ENCODE results near the gene NFATC2.
A peak's percentile ranks its signal among the peaks of the same experiment; 100 is the strongest.

NFATC2 gene

DNA sequence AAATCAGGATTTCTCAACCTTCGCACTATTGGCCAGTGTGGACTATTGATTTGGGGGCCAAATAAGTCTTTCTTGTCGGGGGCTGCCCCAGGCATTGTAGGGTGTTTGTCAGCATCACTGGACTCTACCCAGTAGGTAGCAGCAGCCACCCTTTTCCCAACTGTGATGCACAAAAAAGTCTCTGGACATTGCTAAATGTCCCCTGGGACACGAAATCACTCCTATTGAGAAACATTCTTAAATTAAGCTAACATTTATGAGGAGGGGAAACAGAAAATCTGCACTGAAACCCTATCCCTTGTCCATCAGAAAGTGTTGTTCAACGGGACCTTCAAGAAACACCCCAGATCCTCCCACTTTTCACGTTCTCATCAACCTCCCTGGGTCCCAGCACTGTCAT is 54.2 kb downstream of the NFATC2 start:
- H3K27me3 ChIP-seq (replicated peaks in 2 of 5; ENCODE audit: control insufficient read depth in 4 of 5, insufficient read depth in 5 of 5, low read length in 4 of 5): no peaks in the 10 kb centered on the region
- peaks cover 5 to 44% (median 24%) of the 10 kb centered on the region in 4 experiments for H3K36me3 ChIP-seq (ENCODE audit: control insufficient read depth in 4 of 4, insufficient read depth in 4 of 4, low read length in 3 of 4)
- H3K27ac ChIP-seq (ENCODE audit: insufficient read depth in 1 of 2, low read depth in 1 of 2, low read length in 2 of 2, poor library complexity in 1 of 2, severe bottlenecking in 2 of 2): no peak overlapping the region

GRCh38 chr20:51487565-51488268 is 54.8 kb downstream of the NFATC2 start:
- ChIA-PET CTCF (interaction anchor here (1.4 kb wide), 1 partner anchor 50 kb away, joined by 4 read pairs; no protein-coding TSS in a partner anchor), POLR2A (no interaction called here)
- Histone ChIP-seq H3K4me1 (ENCODE audit: control extremely low read depth in 1 of 4, control insufficient read depth in 4 of 4, insufficient read depth in 4 of 4, low read length in 3 of 4) (peaks cover 3 to 33% (median 29%) of the 10 kb centered on the region in 4 experiments), H3K27ac (ENCODE audit: insufficient read depth in 1 of 2, low read depth in 1 of 2, low read length in 2 of 2, poor library complexity in 1 of 2, severe bottlenecking in 2 of 2) (no peak overlapping the region), H3K27me3 (replicated peaks in 2 of 5; ENCODE audit: control insufficient read depth in 4 of 5, insufficient read depth in 5 of 5, low read length in 4 of 5) (no peaks in the 10 kb centered on the region), H3K9me3 (ENCODE audit: control extremely low read depth in 1 of 5, control insufficient read depth in 4 of 5, insufficient read depth in 2 of 5, low read depth in 1 of 5, low read length in 4 of 5) (no peaks in the 10 kb centered on the region), H3K4me3 (ENCODE audit: control insufficient read depth in 1 of 7, extremely low read depth in 1 of 7, insufficient read depth in 4 of 7, low read depth in 2 of 7, low read length in 6 of 7) (no peak overlapping the region), H3K36me3 (ENCODE audit: control insufficient read depth in 4 of 4, insufficient read depth in 4 of 4, low read length in 3 of 4) (peaks cover 5 to 40% (median 24%) of the 10 kb centered on the region in 4 experiments)
- peak in 1 of 3 donors; percentile 31 for DNase-seq
- 84% methylated on average over 15 of the region's 20 CpGs for WGBS (ENCODE audit: insufficient coverage)

More for the DNA sequence above, 54.2 kb downstream of the NFATC2 start:
- H3K4me3 ChIP-seq (ENCODE audit: control insufficient read depth in 1 of 7, extremely low read depth in 1 of 7, insufficient read depth in 4 of 7, low read depth in 2 of 7, low read length in 6 of 7): no peak overlapping the region
- no peak for DNase-seq
- ChIA-PET CTCF (interaction anchor here (1.4 kb wide), 1 partner anchor 50 kb away, joined by 4 read pairs; no protein-coding TSS in a partner anchor), POLR2A (no interaction called here)
- no peaks in the 10 kb centered on the region for H3K9me3 ChIP-seq (ENCODE audit: control extremely low read depth in 1 of 5, control insufficient read depth in 4 of 5, insufficient read depth in 2 of 5, low read depth in 1 of 5, low read length in 4 of 5)
- WGBS (ENCODE audit: insufficient coverage): 100% methylated on average over 3 of the region's 5 CpGs
- H3K4me1 ChIP-seq (ENCODE audit: control extremely low read depth in 1 of 4, control insufficient read depth in 4 of 4, insufficient read depth in 4 of 4, low read length in 3 of 4): peaks cover 3 to 39% (median 35%) of the 10 kb centered on the region in 4 experiments

DNA sequence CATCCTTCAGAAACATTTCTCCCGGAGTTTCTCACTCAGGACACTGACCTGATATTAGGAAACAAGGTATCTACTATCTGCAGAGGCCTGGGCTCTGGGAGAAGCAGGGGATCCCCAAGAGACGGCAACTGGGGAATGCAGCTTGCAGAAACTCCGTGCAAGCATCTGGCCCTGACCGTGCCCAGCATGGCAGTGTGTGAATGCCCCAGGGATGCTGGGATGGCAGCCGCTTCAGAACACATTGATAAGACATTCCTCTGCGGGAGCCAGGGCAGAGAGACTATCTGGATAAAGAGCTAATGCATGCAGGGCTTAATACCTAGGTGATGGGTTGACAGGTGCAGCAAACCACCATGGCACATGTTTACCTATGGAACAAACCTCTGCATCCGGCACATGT is 55.4 kb downstream of the NFATC2 start:
- WGBS (ENCODE audit: insufficient coverage): 99% methylated on average over 7 of the region's 7 CpGs
- Histone ChIP-seq H3K36me3 (ENCODE audit: control insufficient read depth in 4 of 4, insufficient read depth in 4 of 4, low read length in 3 of 4) (peaks cover 5 to 40% (median 24%) of the 10 kb centered on the region in 4 experiments), H3K4me3 (ENCODE audit: control insufficient read depth in 1 of 7, extremely low read depth in 1 of 7, insufficient read depth in 4 of 7, low read depth in 2 of 7, low read length in 6 of 7) (no peak overlapping the region), H3K9me3 (ENCODE audit: control extremely low read depth in 1 of 5, control insufficient read depth in 4 of 5, insufficient read depth in 2 of 5, low read depth in 1 of 5, low read length in 4 of 5) (no peaks in the 10 kb centered on the region), H3K27me3 (replicated peaks in 2 of 5; ENCODE audit: control insufficient read depth in 4 of 5, insufficient read depth in 5 of 5, low read length in 4 of 5) (no peaks in the 10 kb centered on the region), H3K27ac (ENCODE audit: insufficient read depth in 1 of 2, low read depth in 1 of 2, low read length in 2 of 2, poor library complexity in 1 of 2, severe bottlenecking in 2 of 2) (no peak overlapping the region), H3K4me1 (ENCODE audit: control extremely low read depth in 1 of 4, control insufficient read depth in 4 of 4, insufficient read depth in 4 of 4, low read length in 3 of 4) (peaks cover 3 to 28% (median 24%) of the 10 kb centered on the region in 4 experiments)
- no peak for DNase-seq
- POLR2A ChIA-PET: interaction anchor here (0.6 kb wide), 1 partner anchor 67 kb away, joined by 3 read pairs; no protein-coding TSS in a partner anchor
- CTCF ChIA-PET: interaction anchor here (0.6 to 1.4 kb wide), 2 partner anchors 51 to 1827 kb away, joined by 3 to 4 read pairs; no protein-coding TSS in a partner anchor

- Histone ChIP-seq H3K4me1 (ENCODE audit: control extremely low read depth in 1 of 4, control insufficient read depth in 4 of 4, insufficient read depth in 4 of 4, low read length in 3 of 4) (peaks cover 1 to 28% (median 24%) of the 10 kb centered on the region in 4 experiments), H3K27ac (ENCODE audit: insufficient read depth in 1 of 2, low read depth in 1 of 2, low read length in 2 of 2, poor library complexity in 1 of 2, severe bottlenecking in 2 of 2) (no peak overlapping the region), H3K4me3 (ENCODE audit: control insufficient read depth in 1 of 7, extremely low read depth in 1 of 7, insufficient read depth in 4 of 7, low read depth in 2 of 7, low read length in 6 of 7) (no peak overlapping the region), H3K27me3 (replicated peaks in 2 of 5; ENCODE audit: control insufficient read depth in 4 of 5, insufficient read depth in 5 of 5, low read length in 4 of 5) (no peaks in the 10 kb centered on the region), H3K36me3 (ENCODE audit: control insufficient read depth in 4 of 4, insufficient read depth in 4 of 4, low read length in 3 of 4) (peaks cover 5 to 40% (median 24%) of the 10 kb centered on the region in 4 experiments), H3K9me3 (ENCODE audit: control extremely low read depth in 1 of 5, control insufficient read depth in 4 of 5, insufficient read depth in 2 of 5, low read depth in 1 of 5, low read length in 4 of 5) (no peaks in the 10 kb centered on the region)
- ChIA-PET CTCF (interaction anchor here (0.6 kb wide), 1 partner anchor 1828 kb away, joined by 3 read pairs; no protein-coding TSS in a partner anchor), POLR2A (interaction anchor here (0.6 kb wide), 1 partner anchor 66 kb away, joined by 3 read pairs; no protein-coding TSS in a partner anchor)
- WGBS (ENCODE audit: insufficient coverage): 96% methylated on average over 8 of the region's 12 CpGs
- DNase-seq: no peak
Observed at GRCh38 chr20:51486197-51487005, 56.1 kb downstream of the NFATC2 start.

DNA sequence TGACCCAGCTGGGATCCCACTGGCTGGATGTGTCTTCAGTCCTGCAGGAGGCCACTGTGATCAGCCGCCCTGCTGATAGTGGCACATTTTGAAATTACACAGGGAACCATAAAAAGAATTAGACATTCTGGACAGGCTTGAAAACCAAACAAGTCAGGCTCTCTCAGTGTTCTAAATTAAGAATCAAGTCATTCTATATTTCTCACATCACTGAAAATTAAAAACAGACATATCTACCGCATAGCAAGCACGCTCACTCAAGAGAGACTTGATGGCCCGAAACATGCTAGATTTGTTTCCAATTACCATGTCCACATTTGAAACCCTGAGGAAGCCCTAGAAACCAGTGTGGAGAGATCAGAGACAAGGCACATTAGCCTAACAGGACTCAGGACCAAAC is 57.7 kb downstream of the NFATC2 start:
- no peak for DNase-seq
- Histone ChIP-seq H3K27ac (ENCODE audit: insufficient read depth in 1 of 2, low read depth in 1 of 2, low read length in 2 of 2, poor library complexity in 1 of 2, severe bottlenecking in 2 of 2) (no peak overlapping the region), H3K4me3 (ENCODE audit: control insufficient read depth in 1 of 7, extremely low read depth in 1 of 7, insufficient read depth in 4 of 7, low read depth in 2 of 7, low read length in 6 of 7) (no peak overlapping the region), H3K36me3 (ENCODE audit: control insufficient read depth in 4 of 4, insufficient read depth in 4 of 4, low read length in 3 of 4) (peaks cover 5 to 49% (median 23%) of the 10 kb centered on the region in 4 experiments), H3K9me3 (ENCODE audit: control extremely low read depth in 1 of 5, control insufficient read depth in 4 of 5, insufficient read depth in 2 of 5, low read depth in 1 of 5, low read length in 4 of 5) (no peaks in the 10 kb centered on the region), H3K27me3 (replicated peaks in 2 of 5; ENCODE audit: control insufficient read depth in 4 of 5, insufficient read depth in 5 of 5, low read length in 4 of 5) (no peaks in the 10 kb centered on the region), H3K4me1 (ENCODE audit: control extremely low read depth in 1 of 4, control insufficient read depth in 4 of 4, insufficient read depth in 4 of 4, low read length in 3 of 4) (peaks cover 0 to 22% (median 21%) of the 10 kb centered on the region in 4 experiments)
- CTCF ChIA-PET: interaction anchor here (1.4 kb wide), 1 partner anchor 42 kb away, joined by 3 read pairs; no protein-coding TSS in a partner anchor
- POLR2A ChIA-PET: no interaction called here
- 100% methylated on average over 4 of the region's 4 CpGs for WGBS (ENCODE audit: insufficient coverage)

DNA sequence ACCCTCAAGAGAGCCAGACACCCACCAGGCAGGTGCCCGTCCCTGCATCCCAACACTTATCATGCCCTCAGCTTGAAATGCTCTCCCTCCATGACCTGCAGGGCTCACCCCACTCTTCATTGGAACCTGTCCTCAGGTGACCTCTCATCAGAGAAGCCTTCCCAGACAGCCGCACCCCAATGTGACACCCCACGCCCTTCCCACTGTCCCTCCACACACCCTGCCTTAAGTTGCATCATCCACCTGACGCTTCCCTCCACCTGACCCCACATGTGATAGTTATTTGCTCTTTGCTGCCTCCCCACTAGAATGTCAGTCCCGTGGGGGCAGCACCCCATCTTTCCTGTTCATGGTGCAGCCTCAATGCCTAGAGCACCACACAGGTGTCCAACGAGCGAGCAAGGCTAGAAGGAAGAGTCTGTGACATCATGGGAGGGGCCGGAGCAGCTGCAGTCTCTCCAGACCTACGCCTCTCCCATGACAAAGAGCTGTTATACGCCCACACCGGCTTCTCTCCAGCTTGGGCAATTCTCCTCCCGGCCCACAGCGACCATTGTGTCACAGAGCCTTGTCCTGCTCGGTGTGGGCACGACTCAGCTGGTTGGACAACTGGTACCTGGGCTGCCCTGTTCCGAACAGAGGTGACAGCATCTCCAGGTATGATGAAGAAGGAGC is 58.2 kb downstream of the NFATC2 start:
- Histone ChIP-seq H3K4me3 (ENCODE audit: control insufficient read depth in 1 of 7, extremely low read depth in 1 of 7, insufficient read depth in 4 of 7, low read depth in 2 of 7, low read length in 6 of 7) (no peak overlapping the region), H3K27ac (ENCODE audit: insufficient read depth in 1 of 2, low read depth in 1 of 2, low read length in 2 of 2, poor library complexity in 1 of 2, severe bottlenecking in 2 of 2) (no peak overlapping the region), H3K27me3 (replicated peaks in 2 of 5; ENCODE audit: control insufficient read depth in 4 of 5, insufficient read depth in 5 of 5, low read length in 4 of 5) (no peaks in the 10 kb centered on the region), H3K9me3 (ENCODE audit: control extremely low read depth in 1 of 5, control insufficient read depth in 4 of 5, insufficient read depth in 2 of 5, low read depth in 1 of 5, low read length in 4 of 5) (no peaks in the 10 kb centered on the region), H3K4me1 (ENCODE audit: control extremely low read depth in 1 of 4, control insufficient read depth in 4 of 4, insufficient read depth in 4 of 4, low read length in 3 of 4) (peaks cover 0 to 21% (median 20%) of the 10 kb centered on the region in 4 experiments), H3K36me3 (ENCODE audit: control insufficient read depth in 4 of 4, insufficient read depth in 4 of 4, low read length in 3 of 4) (peaks cover 0 to 55% (median 26%) of the 10 kb centered on the region in 4 experiments)
- ChIA-PET POLR2A (no interaction called here), CTCF (interaction anchor here (1.4 kb wide), 1 partner anchor 43 kb away, joined by 3 read pairs; no protein-coding TSS in a partner anchor)
- 92% methylated on average over 16 of the region's 16 CpGs for WGBS (ENCODE audit: insufficient coverage)
- no peak for DNase-seq

Measured in common myeloid progenitor, CD34-positive (primary cell).